K562 (cell line): ENCODE results near the gene EVX1. TPM values are rescaled to one million over a fixed set of nuclear protein-coding genes. Genes with fewer than 3 reads are reported as not detected.

ENCODE experiments used
- ATAC-seq: fragments of 200-7000 bp; cut with Tn5 transposase; 3 replicates; pipeline ENCODE4 v1.9.1; 2020; ENCODE audit warnings: moderate library complexity
- BruUV-seq: library from RNA; stranded (reverse); fragments of 400-500 nt; replicated peaks from 2 replicates; lab custom pipeline; 2021; lab: Mats Ljungman, UMichigan
- CTCF ChIA-PET: fragments of 300-600 bp; formaldehyde crosslinking; extraction: SDS; loops from one replicate; lab custom pipeline; 2021; ENCODE audit warnings: low intra/inter-chr PET ratio; lab: Yijun Ruan, JAX
- POLR2A ChIA-PET: fragments of 300-600, 350-650 bp; sonication (Branson Sonifier 250); formaldehyde crosslinking; extraction: SDS; loops from one replicate; lab custom pipeline; 2021; ENCODE audit warnings: antibody characterized with exemption, inconsistent platforms; lab: Yijun Ruan, JAX
- DNase-seq, 4 experiments: peaks; one replicate each; pipeline versions ENCODE4 v3.0.0 to v3.0.0-alpha.2; 2011 to 2018; ENCODE audit warnings: low spot score in 3 of 4, mixed read lengths in 3 of 4; ENCODE audit errors: extremely low read depth in 1 of 4
- FAIRE-seq: peaks from 2 replicates; lab custom pipeline; 2011; peaks lifted over from hg19 to GRCh38; lab: Jason Lieb, UNC
- H2AFZ ChIP-seq: 2 replicates; pipeline ENCODE4 v1.6.0; 2011; ENCODE audit warnings: low read depth, low read length, control low read depth, inconsistent platforms
- H3K27ac ChIP-seq: fragments of 200-600 bp; 3 replicates; pipeline ENCODE4 v1.8.0; 2011; ENCODE audit warnings: low read depth, mild to moderate bottlenecking, control low read depth, inconsistent platforms, low read length, moderate library complexity, mixed read lengths; ENCODE audit errors: extremely low read depth
- H3K27me3 ChIP-seq, 2 experiments: fragments of 300-600 bp in 1 of 2; 2 replicates in 1 of 2; 3 replicates in 1 of 2; pipeline versions ENCODE4 v1.6.0 to v1.8.0; 2011; ENCODE audit warnings: inconsistent platforms in 2 of 2, low read length in 2 of 2, mild to moderate bottlenecking in 1 of 2, mixed read lengths in 1 of 2, moderate library complexity in 1 of 2; ENCODE audit not compliant: control insufficient read depth in 2 of 2, insufficient read depth in 2 of 2
- H3K36me3 ChIP-seq: fragments of 300-600 bp; 3 replicates; pipeline ENCODE4 v1.8.0; 2011; ENCODE audit warnings: mild to moderate bottlenecking, low read length, inconsistent platforms; ENCODE audit not compliant: control insufficient read depth, insufficient read depth
- H3K4me1 ChIP-seq, 2 experiments: fragments of 200-600 bp in 1 of 2; replicated peaks in 1 of 2; 2 replicates in 1 of 2; 3 replicates in 1 of 2; pipeline versions ENCODE4 v1.5.1 to v1.8.0; 2011; ENCODE audit warnings: inconsistent platforms in 2 of 2, low read length in 2 of 2, mild to moderate bottlenecking in 1 of 2, mixed read lengths in 1 of 2, moderate library complexity in 1 of 2; ENCODE audit not compliant: control insufficient read depth in 2 of 2, insufficient read depth in 2 of 2
- H3K4me2 ChIP-seq: 2 replicates; pipeline ENCODE4 v1.6.1; 2011; ENCODE audit warnings: low read length, control low read depth, inconsistent platforms, mixed read lengths; ENCODE audit not compliant: insufficient read depth
- H3K4me3 ChIP-seq: fragments of 200-600 bp; sonication (generic), shearing (Covaris generic); 2 replicates; pipeline ENCODE4 v1.5.1; 2016; ENCODE audit warnings: control low read depth, inconsistent platforms
- H3K79me2 ChIP-seq: fragments of 200-600 bp; 3 replicates; pipeline ENCODE4 v1.8.0; 2011; ENCODE audit warnings: low read length, inconsistent platforms; ENCODE audit not compliant: control insufficient read depth, insufficient read depth
- H3K9ac ChIP-seq, 2 experiments: 2 replicates each; pipeline versions ENCODE4 v1.6.0 to v1.6.1; 2011; ENCODE audit warnings: low read depth in 2 of 2, low read length in 2 of 2, control low read depth in 1 of 2, inconsistent platforms in 1 of 2, mild to moderate bottlenecking in 1 of 2, mixed read lengths in 1 of 2; ENCODE audit not compliant: insufficient read depth in 1 of 2
- H3K9me1 ChIP-seq: one replicate; pipeline ENCODE4 v1.6.0; 2011; ENCODE audit warnings: inconsistent platforms, mild to moderate bottlenecking, low read length, moderate library complexity; ENCODE audit not compliant: control insufficient read depth, insufficient read depth
- H3K9me3 ChIP-seq: replicated peaks from 2 replicates; pipeline ENCODE4 v1.5.1; 2011; ENCODE audit warnings: low read depth, low read length, inconsistent platforms; ENCODE audit not compliant: control insufficient read depth, insufficient read depth
- H4K20me1 ChIP-seq: replicated peaks from 2 replicates; pipeline ENCODE4 v1.6.1; 2011; ENCODE audit warnings: low read length, inconsistent platforms, mixed read lengths; ENCODE audit not compliant: control insufficient read depth, insufficient read depth
- CEBPB ChIP-seq: fragments of 450-650 bp; IDR thresholded peaks from 2 replicates; pipeline ENCODE4 v1.6.1; 2016; ENCODE audit warnings: missing genetic modification characterization, missing compliant biosample characterization
- CEBPG ChIP-seq, 3 experiments: fragments of 200-800 bp in 1 of 3; sonication (Bioruptor generic) in 1 of 3; sonication (generic) in 1 of 3; formaldehyde crosslinking in 1 of 3; IDR thresholded peaks in 2 of 3; conservative IDR thresholded peaks in 1 of 3; 2 replicates each; pipeline versions ENCODE4 v1.6.1 to v1.8.0; 2016 to 2022; ENCODE audit warnings: missing compliant biosample characterization in 2 of 3, missing genetic modification characterization in 2 of 3, mild to moderate bottlenecking in 1 of 3, missing genetic modification reagents in 1 of 3
- PRPF4 ChIP-seq: fragments of 200-400 bp; formaldehyde crosslinking; IDR thresholded peaks from one replicate; pipeline ENCODE4 v1.6.1; 2017; ENCODE audit warnings: low read length, low read depth, mild to moderate bottlenecking; ENCODE audit not compliant: insufficient read depth, poor library complexity, severe bottlenecking
- TRIM28 ChIP-seq: fragments of 450-650 bp; IDR thresholded peaks from 2 replicates; pipeline ENCODE4 v1.6.1; 2017
- XRCC3 ChIP-seq: fragments of 450-650 bp; IDR thresholded peaks from 2 replicates; pipeline ENCODE4 v1.6.1; 2017; ENCODE audit warnings: mild to moderate bottlenecking, moderate library complexity
- ZC3H11A ChIP-seq: IDR thresholded peaks from 2 replicates; pipeline ENCODE4 v1.6.1; 2012; ENCODE audit warnings: low read depth, low read length, improper control_type of control experiment
- WGBS: fragments of 100-300 bp; shearing (Covaris generic); methylation state at CpG from one replicate; pipeline ENCODE4 v1.1.6; 2016; ENCODE audit warnings: low coverage, mixed read lengths; ENCODE audit not compliant: insufficient coverage; ENCODE audit errors: missing lambda C conversion rate; 5-methylcytosine and 5-hydroxymethylcytosine counted together
- in situ Hi-C: fragments of 300-500 bp; cut with MboI; formaldehyde crosslinking; loops from 4 replicates; pipeline ENCODE4 v1.15.0; 2018; ENCODE audit warnings: inconsistent platforms, mixed read lengths
- intact Hi-C: fragments of 100-400 bp; cut with micrococcal nuclease; formaldehyde crosslinking; loops from 2 replicates; pipeline ENCODE4 v1.14.2; 2022
- polyA plus RNA-seq, 8 experiments: library from polyadenylated mRNA; depleted of rRNA in 4 of 8; stranded (reverse) in 5 of 8; unstranded in 3 of 8; fragments of >200 nt; fragmentation: Nextera tagmentation in 2 of 8; fragmentation: Illumina TruSeq in 1 of 8; extraction: Ambion mirVana in 2 of 8; extraction: Trizol in 1 of 8; gene quantifications; 2 replicates each; pipeline versions ENCODE4 v1.2.1 to v1.2.3, GENCODE V29; 2011 to 2014; ENCODE audit warnings: inconsistent platforms in 1 of 8, missing spikeins in 1 of 8
- total RNA-seq, 7 experiments: library from RNA; depleted of rRNA in 6 of 7; stranded (reverse); fragments of >200 nt in 6 of 7; fragmentation: Illumina TruSeq in 2 of 7; extraction: Trizol in 2 of 7; gene quantifications; 2 replicates each; pipeline versions ENCODE4 v1.2.1 to v1.2.3, GENCODE V29; 2011 to 2021; ENCODE audit warnings: low replicate concordance in 1 of 7

EVX1 gene
- total and polyA plus RNA-seq, 9 of the 15 experiments (the other 6 are each of a cell fraction or from before 2014, with no cell fraction given): not detected

GRCh38 chr7:27269455-27269854, 26.9 kb downstream of the EVX1 start (continued):
- TF ChIP-seq XRCC3 (no peak), ZC3H11A (no peak), TRIM28 (no peak)

- Histone ChIP-seq H2AFZ (no peak overlapping the region), H3K36me3 (no peaks in the 10 kb centered on the region), H3K4me2 (no peak overlapping the region), H3K9me1 (no peaks in the 10 kb centered on the region), H3K27me3 (peaks cover 0 to 4% of the 10 kb centered on the region in 2 experiments; a peak in 1 of 5 replicates), H3K4me1 (no peaks in the 10 kb centered on the region; a peak in 1 of 5 replicates), H3K9ac (no peak overlapping the region), H3K4me3 (no peak overlapping the region), H3K27ac (no peak overlapping the region), H3K9me3 (no peaks in the 10 kb centered on the region), H4K20me1 (no peaks in the 10 kb centered on the region), H3K79me2 (no peaks in the 10 kb centered on the region)
- in situ Hi-C loops: no loop called here
- no peak for ATAC-seq
- TF ChIP-seq PRPF4: no peak
- TF ChIP-seq CEBPG (CRISPR knock-in tag; IDR thresholded peaks at IDR 0.05): no peak
- TF ChIP-seq CEBPG (tag; conservative IDR thresholded peaks at IDR 0.05 in 1 of 2, IDR thresholded peaks at IDR 0.05 in 1 of 2): peak; percentile 19 to 70; a peak in 2 of 4 replicates
- TF ChIP-seq CEBPB (tag): peak; percentile 58
- intact Hi-C loops: no loop called here
- CTCF ChIA-PET: no interaction called here
- BruUV-seq: no TSS peak
- WGBS: 14% methylated on average over 1 of the region's 1 CpG
- POLR2A ChIA-PET: no interaction called here
- FAIRE-seq: no peak
- no peak for DNase-seq
Measured at GRCh38 chr7:27271384-27271783, 28.8 kb downstream of the EVX1 start.
